Non-pigmented ciliary epithelial cell (primary cell): Measurements from ENCODE around the gene P2RX1.
A peak's percentile ranks its signal among the peaks of the same experiment; 100 is the strongest.

Source experiments
- DNase-seq: peaks from one replicate; pipeline ENCODE4 v3.0.0-alpha.2; 2010; ENCODE audit warnings: low read depth

The P2RX1 gene

GRCh38 chr17:3905017-3905520 lies 11.2 kb downstream of the P2RX1 start:
- DNase-seq: no peak

DNA sequence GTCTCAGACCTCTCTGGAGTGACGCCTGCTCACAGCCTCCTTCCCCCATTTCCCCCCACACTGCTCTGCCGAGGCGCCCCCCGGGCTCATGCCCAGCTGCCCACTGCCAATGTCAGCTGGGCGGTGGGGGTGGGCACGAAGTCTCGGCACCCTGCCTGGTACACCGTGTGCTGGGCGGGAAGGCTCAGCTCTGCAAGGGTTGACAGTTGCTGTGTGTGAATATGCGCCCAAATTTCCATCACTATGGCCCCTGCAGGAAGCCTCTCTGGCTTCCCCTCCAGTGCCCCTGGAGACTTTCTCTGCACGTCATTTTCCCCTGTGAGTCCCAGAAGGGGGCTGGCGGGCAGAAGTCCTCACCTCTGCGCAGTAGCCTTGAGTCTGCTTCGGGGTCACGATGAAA lies 11.8 kb downstream of the P2RX1 start:
- no peak for DNase-seq

DNA sequence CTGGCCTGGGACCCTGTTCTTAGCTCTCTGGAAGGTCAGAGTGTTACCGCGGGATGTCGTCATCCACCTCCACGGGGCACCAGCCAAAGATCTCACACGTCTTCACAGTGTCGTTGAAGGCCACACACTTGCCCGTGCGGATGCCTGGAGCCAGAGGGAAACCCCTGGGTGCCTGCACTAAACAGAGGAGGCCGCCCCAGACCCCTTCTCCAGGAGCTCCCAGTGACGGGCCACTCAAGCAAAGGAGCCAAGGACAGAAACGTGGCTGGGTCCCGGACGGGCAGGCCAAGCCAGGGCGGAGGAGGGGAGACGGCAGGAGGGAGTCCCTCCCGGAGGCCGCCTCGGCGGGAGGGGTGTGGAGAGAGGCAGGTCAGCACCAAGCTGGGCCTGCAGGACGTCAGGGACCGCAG lies 12.4 kb downstream of the P2RX1 start:
- no peak for DNase-seq

GRCh38 chr17:3903051-3903825 lies 13.0 kb downstream of the P2RX1 start:
- DNase-seq: no peak

GRCh38 chr17:3900646-3901045 lies 15.6 kb downstream of the P2RX1 start:
- DNase-seq: no peak

DNA sequence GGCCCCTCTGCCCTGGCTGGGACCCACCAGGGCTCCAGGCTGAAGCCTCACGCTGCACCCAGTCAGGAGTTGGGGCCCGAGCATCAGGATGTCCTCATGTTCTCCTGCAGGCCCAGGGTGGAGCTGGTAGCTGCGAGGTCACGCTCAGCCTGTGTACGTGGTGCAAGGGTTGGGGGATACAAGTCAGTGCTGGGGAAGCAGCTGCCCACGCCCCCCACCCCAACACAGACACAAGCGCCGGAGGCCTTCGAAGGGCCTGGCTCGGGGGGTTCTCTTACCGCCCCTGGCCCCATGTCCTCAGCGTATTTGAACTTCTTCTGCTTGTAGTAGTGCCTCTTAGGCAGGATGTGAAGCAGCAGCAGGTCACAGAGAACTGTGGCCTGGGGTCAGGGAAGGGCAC lies 18.5 kb downstream of the P2RX1 start:
- DNase-seq: no peak

GRCh38 chr17:3896968-3897235 lies 19.4 kb downstream of the P2RX1 start:
- DNase-seq: no peak

DNA sequence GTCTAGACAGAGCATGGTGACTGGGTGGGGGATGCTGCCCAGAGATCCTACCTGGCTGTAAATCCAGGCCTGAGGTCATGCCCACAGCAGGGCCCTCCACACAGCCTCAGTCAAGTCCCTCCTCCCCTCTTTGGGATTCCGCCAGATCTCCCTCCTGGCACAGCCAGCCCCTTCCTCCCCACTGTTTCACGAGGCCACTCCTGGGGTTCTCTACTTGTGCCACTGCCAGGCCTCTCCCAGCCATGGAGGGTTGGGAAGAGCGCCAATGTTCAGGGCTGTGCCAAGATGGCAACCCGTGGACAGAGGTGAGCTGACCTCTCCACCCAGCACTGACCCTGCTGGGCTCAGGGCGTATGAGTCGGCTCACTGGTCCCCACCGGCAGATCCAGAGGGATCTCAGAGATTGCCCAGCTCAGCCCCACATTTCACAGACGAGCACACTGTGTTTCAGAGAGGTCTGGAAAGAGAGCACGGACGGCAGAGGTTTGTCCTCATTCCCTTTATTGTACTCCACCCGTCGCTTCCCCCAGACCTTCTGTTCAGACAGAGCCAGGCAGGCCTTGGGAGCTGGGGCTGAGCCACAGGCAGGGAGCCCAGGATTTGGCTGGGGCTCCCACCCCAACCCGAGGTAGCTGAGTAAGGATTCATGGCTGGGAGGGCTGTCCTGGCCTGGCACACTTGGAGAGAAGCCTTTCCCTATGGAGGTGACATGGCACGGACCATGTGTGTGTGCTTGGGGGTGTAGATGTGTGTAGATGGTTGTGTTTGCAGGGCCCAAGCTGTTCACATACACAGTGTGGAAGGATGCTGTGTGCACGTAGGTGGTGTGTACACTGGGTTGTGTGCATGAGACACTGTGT lies 19.9 kb downstream of the P2RX1 start:
- no peak for DNase-seq

GRCh38 chr17:3895354-3895753 lies 20.9 kb downstream of the P2RX1 start:
- no peak for DNase-seq

DNA sequence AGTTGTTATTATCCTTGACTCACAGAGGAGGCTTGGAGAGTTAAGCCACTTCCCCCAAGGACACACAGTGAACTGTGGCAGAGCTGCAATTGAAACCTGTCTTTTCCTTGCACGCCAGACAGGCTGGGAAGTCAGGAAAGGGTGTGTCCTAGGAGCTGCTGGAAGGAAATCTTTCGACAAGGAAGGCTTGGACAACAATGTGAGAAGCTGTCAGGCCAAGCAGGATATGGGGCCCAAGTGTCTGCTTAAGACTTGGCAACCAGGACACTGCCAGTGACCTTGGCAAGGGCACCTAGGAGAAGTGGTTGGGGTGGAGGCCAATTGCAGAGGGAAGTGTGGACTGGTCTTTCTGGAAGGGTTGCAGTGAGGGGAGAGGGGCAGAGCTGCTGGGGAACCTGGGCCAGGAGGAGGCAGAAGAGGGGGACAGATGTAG lies 21.3 kb downstream of the P2RX1 start:
- no peak for DNase-seq

DNA sequence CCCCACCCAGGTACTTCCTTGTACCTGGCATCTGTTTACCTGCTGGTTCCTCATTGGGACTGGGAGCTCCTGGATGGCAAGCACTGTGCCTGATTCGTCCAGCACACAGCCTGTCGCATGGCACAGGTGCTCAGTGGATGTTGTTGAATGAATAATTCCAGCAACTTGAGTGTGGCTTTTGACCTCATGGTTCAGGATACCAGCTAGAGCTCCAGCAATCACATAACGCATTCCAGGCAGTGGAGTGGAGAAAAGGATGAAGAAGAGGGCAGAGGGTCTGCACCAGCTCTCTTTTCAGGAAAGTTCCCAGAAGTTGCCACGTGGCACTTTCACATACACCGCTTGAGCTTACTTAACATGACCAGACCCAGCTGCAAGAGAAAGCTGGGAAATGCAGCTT lies 22.1 kb downstream of the P2RX1 start:
- no peak for DNase-seq

DNA sequence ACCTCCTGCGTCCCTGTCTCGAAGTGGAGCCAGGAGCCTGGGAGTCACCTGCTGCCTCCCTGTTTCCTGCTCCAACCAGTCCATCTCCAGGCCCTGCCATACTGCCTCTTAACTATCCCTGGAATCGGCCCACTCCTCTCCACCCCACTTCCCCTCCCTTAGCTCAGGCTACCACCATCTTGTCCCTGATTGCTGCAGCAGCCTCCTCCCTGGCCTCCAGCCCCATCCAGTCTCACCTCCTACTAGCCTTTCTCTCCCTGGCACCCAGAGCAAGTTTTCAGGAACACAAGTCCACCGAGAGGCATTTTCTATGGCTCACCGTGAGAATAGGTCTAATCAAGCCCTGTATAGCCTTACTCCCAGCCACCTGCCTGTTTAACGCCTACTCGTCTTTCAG lies 22.5 kb downstream of the P2RX1 start:
- DNase-seq: no peak

GRCh38 chr17:3893003-3893719 lies 23.1 kb downstream of the P2RX1 start, which contains the start of gene CAMKK1:
TSS of gene CAMKK1 (minus strand) at chr17:3893053. CDS start at chr17:3885687, 7,366 bp downstream.
- DNase-seq: no peak

- no peak for DNase-seq
Measured at GRCh38 chr17:3892095-3892998, 23.9 kb downstream of the P2RX1 start.

GRCh38 chr17:3891626-3892094 lies 24.6 kb downstream of the P2RX1 start:
- no peak for DNase-seq

DNA sequence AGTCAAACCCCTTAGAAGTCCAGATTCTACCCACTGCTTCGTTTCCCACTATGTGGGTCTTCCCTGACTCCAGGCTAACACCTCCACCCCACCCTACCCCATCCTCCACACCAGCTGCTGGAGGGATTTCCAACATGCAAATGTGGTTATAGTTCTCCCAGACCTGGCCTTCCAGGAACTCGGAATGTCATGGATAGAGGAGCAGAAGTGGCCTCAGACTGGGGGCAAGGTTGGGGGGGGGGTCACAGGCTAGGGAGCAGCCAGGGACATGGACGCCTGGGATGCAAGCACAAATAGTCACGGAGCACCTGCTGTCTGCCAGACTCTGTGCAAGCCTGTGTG lies 25.4 kb downstream of the P2RX1 start:
- DNase-seq: no peak

GRCh38 chr17:3890082-3890877 lies 26.0 kb downstream of the P2RX1 start:
- DNase-seq: no peak

DNA sequence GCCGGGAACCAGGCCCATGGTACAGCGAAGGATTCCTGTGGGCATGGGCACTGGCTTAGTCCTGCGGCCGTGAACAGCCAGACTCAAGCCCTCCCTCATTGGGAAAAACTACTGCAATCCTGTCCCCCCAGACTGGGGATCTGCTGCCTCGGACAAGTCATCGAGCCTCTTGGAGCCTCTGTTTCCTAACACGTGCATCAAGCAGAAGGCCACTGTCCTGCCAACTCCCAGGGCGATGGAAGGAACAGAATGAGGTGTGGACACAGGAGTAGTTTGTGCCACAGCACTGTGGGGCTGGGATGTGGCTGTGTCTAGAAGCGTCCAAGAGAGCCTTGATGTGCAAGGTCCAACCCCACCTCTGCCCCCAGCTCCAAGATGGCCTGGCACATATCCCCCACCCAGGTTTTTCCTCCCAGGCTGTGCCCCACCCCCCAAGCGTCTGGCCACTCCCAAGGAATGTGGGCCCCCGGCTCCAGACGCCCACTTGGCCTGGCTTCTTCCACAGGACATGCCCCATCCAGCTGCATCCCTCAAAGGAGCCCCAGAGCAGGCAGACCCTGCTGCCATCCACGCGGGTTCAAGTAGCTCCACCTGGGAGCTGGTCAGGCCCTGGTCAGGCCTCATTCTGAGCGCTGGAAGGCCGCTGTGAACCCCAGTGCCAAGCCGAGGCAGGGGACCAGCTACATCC lies 26.8 kb downstream of the P2RX1 start:
- DNase-seq: no peak

DNA sequence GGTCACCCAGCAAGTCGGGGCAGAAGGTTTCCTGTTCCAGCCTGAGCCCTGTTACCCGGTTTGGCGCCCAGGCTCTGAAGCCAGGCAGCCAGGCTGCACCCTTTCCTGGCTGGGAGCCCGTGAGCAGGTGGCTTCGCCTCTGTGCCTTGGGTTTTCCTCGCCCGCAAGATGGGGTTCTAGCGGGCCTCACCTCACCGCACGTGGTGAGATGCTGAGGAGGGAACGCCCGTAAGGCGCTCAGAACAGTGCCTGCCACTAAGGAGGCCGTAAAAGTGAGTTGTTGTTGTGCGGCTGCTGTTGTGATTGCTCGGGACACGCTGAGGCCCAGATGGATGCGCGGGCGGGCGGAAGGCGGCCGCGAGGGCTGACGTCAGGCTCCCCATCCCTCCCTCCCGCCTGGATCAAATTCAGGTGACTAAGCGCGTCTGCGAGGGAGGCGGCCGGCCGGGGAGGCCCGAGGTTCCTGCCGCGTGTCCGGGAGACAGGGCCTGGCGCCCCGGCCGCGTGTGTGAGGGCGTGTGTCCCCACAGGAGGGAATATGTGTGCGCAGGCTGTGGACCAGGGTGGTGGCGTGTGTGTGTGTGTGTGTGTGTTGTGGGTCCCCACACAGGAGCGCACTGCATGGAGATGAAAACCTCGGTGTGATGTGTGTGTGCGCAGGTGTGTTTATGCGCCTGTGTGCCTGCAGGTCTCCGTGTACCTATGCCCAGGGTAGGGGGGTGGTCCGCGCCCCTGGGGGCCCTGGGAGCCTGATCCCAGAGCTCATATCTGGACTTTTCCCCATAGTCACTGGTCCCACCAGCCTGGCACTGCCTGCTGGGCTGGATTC lies 27.7 kb downstream of the P2RX1 start:
- peak; percentile 63 for DNase-seq
